ENCODE results near the gene AASDH. TPM values are rescaled to one million over a fixed set of nuclear protein-coding genes. Genes with fewer than 3 reads are reported as not detected.

Gene AASDH
- polyA plus RNA-seq, 1 of the 3 experiments (the other 2 are of a cell fraction) = 4.4 TPM

DNA sequence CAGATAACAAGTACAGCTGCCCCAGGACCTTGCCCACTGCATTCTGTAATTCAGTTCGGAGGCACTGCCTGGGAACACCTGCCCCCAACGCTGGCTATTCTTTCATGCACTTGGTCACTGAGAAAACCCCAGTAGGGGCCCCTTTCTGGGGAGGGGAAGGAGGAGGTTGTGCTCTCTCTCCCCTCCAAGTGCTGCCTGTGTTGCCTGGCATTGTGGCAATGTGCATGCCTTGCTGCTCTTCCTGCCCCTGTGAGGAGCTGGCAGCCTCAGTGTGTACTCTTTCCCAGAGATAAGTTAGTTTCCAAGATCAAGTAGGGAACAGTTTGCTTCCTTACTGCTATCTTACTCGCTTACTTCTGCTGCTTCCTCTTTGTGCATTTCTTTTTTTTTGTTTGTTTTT, 90.8 kb downstream of the AASDH start:
- Histone ChIP-seq H2AFZ (ENCODE audit: low read depth) (no peak overlapping the region), H3K79me2 (ENCODE audit: insufficient read depth) (no peaks in the 10 kb centered on the region), H4K20me1 (ENCODE audit: insufficient read depth) (no peaks in the 10 kb centered on the region), H3K4me1 (ENCODE audit: control insufficient read depth in 1 of 2, insufficient read depth in 2 of 2, low read depth in 1 of 2, low read length in 1 of 2) (no peaks in the 10 kb centered on the region; a peak in 2 of 4 replicates), H3K36me3 (replicated peaks in 1 of 2; ENCODE audit: control insufficient read depth in 1 of 2, insufficient read depth in 2 of 2, low read length in 1 of 2) (no peaks in the 10 kb centered on the region), H3K27ac (ENCODE audit: low read depth in 2 of 2, low read length in 1 of 2) (no peak overlapping the region), H3F3A (replicated peaks; ENCODE audit: insufficient read depth) (peaks cover 7% of the 10 kb centered on the region), H3K9me2 (no peaks in the 10 kb centered on the region), H3K9ac (no peak overlapping the region), H3K4me2 (no peak overlapping the region), H3K4me3 (ENCODE audit: low read depth in 2 of 2, low read length in 1 of 2) (no peak overlapping the region), H3K9me3 (no peaks in the 10 kb centered on the region), H3K27me3 (ENCODE audit: insufficient read depth) (no peaks in the 10 kb centered on the region)
- ChIA-PET POLR2A (no interaction called here), CTCF (interaction anchor here (0.7 to 5.9 kb wide), 2 partner anchors 245 to 348 kb away, joined by 3 to 61 read pairs; partner anchors contain the start of gene CEP135)
- WGBS (ENCODE audit: low lambda C conversion rate) = 84% methylated on average over 3 of the region's 3 CpGs
- TF ChIP-seq GATA2 (CRISPR knock-in tag; IDR thresholded peaks at IDR 0.05) (no peak), TAF1 (IDR thresholded peaks at IDR 0.05; ENCODE audit: borderline replicate concordance, low read depth, low read length) (no peak), GABPA (IDR thresholded peaks at IDR 0.05; ENCODE audit: low read depth) (no peak), RAD21 (IDR thresholded peaks at IDR 0.05; ENCODE audit: low read length) (no peak), FOXJ3 (CRISPR knock-in tag; IDR thresholded peaks at IDR 0.05) (no peak), MXI1 (IDR thresholded peaks at IDR 0.05; ENCODE audit: low read depth, low read length) (no peak), POLR2AphosphoS5 (IDR thresholded peaks at IDR 0.05; ENCODE audit: low read depth, low read length) (no peak)
- TF ChIP-seq, protein P1, sequence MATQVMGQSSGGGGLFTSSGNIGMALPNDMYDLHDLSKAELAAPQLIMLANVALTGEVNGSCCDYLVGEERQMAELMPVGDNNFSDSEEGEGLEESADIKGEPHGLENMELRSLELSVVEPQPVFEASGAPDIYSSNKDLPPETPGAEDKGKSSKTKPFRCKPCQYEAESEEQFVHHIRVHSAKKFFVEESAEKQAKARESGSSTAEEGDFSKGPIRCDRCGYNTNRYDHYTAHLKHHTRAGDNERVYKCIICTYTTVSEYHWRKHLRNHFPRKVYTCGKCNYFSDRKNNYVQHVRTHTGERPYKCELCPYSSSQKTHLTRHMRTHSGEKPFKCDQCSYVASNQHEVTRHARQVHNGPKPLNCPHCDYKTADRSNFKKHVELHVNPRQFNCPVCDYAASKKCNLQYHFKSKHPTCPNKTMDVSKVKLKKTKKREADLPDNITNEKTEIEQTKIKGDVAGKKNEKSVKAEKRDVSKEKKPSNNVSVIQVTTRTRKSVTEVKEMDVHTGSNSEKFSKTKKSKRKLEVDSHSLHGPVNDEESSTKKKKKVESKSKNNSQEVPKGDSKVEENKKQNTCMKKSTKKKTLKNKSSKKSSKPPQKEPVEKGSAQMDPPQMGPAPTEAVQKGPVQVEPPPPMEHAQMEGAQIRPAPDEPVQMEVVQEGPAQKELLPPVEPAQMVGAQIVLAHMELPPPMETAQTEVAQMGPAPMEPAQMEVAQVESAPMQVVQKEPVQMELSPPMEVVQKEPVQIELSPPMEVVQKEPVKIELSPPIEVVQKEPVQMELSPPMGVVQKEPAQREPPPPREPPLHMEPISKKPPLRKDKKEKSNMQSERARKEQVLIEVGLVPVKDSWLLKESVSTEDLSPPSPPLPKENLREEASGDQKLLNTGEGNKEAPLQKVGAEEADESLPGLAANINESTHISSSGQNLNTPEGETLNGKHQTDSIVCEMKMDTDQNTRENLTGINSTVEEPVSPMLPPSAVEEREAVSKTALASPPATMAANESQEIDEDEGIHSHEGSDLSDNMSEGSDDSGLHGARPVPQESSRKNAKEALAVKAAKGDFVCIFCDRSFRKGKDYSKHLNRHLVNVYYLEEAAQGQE (IDR thresholded peaks at IDR 0.05; ENCODE audit: low read depth, low read length) = no peak
- TF ChIP-seq, protein P2, sequence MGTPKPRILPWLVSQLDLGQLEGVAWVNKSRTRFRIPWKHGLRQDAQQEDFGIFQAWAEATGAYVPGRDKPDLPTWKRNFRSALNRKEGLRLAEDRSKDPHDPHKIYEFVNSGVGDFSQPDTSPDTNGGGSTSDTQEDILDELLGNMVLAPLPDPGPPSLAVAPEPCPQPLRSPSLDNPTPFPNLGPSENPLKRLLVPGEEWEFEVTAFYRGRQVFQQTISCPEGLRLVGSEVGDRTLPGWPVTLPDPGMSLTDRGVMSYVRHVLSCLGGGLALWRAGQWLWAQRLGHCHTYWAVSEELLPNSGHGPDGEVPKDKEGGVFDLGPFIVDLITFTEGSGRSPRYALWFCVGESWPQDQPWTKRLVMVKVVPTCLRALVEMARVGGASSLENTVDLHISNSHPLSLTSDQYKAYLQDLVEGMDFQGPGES (IDR thresholded peaks at IDR 0.05; ENCODE audit: low read depth, low read length) = no peak
- TF ChIP-seq, protein P3, sequence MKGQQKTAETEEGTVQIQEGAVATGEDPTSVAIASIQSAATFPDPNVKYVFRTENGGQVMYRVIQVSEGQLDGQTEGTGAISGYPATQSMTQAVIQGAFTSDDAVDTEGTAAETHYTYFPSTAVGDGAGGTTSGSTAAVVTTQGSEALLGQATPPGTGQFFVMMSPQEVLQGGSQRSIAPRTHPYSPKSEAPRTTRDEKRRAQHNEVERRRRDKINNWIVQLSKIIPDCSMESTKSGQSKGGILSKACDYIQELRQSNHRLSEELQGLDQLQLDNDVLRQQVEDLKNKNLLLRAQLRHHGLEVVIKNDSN (IDR thresholded peaks at IDR 0.05; ENCODE audit: borderline replicate concordance, low read depth) = no peak
- DNase-seq = no peak

DNA sequence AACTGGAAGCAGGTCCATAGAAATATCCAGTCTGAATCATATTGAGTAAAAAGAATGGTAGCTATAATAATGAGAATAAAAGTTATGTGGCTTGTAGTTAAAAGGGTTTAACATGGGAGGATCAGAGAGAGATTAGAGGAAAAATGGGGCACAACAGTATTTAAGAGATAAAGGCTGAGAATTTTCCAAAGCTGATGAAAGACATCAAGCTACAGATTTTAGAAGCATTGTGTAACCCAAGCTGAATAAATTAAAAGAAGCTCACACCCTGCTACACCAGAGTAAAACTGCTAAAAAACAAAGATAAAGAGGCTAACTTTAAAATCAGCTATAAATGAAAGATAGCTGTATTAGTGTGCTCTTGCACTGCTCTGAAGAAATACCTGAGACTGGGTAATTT, 94.2 kb downstream of the AASDH start:
- Histone ChIP-seq H3K4me3 (ENCODE audit: low read depth in 2 of 2, low read length in 1 of 2) (no peak overlapping the region), H3K4me1 (ENCODE audit: control insufficient read depth in 1 of 2, insufficient read depth in 2 of 2, low read depth in 1 of 2, low read length in 1 of 2) (peaks cover 0 to 4% of the 10 kb centered on the region in 2 experiments; a peak in 1 of 4 replicates), H3F3A (replicated peaks; ENCODE audit: insufficient read depth) (no peaks in the 10 kb centered on the region), H3K9ac (no peak overlapping the region), H3K9me3 (no peaks in the 10 kb centered on the region), H3K9me2 (no peaks in the 10 kb centered on the region), H3K4me2 (no peak overlapping the region), H3K79me2 (ENCODE audit: insufficient read depth) (no peaks in the 10 kb centered on the region), H3K27me3 (ENCODE audit: insufficient read depth) (no peaks in the 10 kb centered on the region), H4K20me1 (ENCODE audit: insufficient read depth) (no peaks in the 10 kb centered on the region), H2AFZ (ENCODE audit: low read depth) (no peak overlapping the region), H3K27ac (ENCODE audit: low read depth in 2 of 2, low read length in 1 of 2) (no peak overlapping the region), H3K36me3 (replicated peaks in 1 of 2; ENCODE audit: control insufficient read depth in 1 of 2, insufficient read depth in 2 of 2, low read length in 1 of 2) (no peaks in the 10 kb centered on the region)
- DNase-seq = no peak
- TF ChIP-seq, protein P4, sequence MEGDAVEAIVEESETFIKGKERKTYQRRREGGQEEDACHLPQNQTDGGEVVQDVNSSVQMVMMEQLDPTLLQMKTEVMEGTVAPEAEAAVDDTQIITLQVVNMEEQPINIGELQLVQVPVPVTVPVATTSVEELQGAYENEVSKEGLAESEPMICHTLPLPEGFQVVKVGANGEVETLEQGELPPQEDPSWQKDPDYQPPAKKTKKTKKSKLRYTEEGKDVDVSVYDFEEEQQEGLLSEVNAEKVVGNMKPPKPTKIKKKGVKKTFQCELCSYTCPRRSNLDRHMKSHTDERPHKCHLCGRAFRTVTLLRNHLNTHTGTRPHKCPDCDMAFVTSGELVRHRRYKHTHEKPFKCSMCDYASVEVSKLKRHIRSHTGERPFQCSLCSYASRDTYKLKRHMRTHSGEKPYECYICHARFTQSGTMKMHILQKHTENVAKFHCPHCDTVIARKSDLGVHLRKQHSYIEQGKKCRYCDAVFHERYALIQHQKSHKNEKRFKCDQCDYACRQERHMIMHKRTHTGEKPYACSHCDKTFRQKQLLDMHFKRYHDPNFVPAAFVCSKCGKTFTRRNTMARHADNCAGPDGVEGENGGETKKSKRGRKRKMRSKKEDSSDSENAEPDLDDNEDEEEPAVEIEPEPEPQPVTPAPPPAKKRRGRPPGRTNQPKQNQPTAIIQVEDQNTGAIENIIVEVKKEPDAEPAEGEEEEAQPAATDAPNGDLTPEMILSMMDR (IDR thresholded peaks at IDR 0.05) = no peak
- TF ChIP-seq GABPA (IDR thresholded peaks at IDR 0.05; ENCODE audit: low read depth) = no peak
- no peak for TF ChIP-seq FOXJ3 (CRISPR knock-in tag; IDR thresholded peaks at IDR 0.05)
- no peak for TF ChIP-seq GATA2 (CRISPR knock-in tag; IDR thresholded peaks at IDR 0.05)
- no peak for TF ChIP-seq POLR2AphosphoS5 (IDR thresholded peaks at IDR 0.05; ENCODE audit: low read depth, low read length)
- no peak for TF ChIP-seq RCOR1 (IDR thresholded peaks at IDR 0.05; ENCODE audit: low read length)
- no peak for TF ChIP-seq TEAD4 (IDR thresholded peaks at IDR 0.05; ENCODE audit: borderline replicate concordance, insufficient read depth)
- TF ChIP-seq MEF2A (IDR thresholded peaks at IDR 0.05; ENCODE audit: borderline replicate concordance, low read depth) = no peak
- TF ChIP-seq, protein P5, sequence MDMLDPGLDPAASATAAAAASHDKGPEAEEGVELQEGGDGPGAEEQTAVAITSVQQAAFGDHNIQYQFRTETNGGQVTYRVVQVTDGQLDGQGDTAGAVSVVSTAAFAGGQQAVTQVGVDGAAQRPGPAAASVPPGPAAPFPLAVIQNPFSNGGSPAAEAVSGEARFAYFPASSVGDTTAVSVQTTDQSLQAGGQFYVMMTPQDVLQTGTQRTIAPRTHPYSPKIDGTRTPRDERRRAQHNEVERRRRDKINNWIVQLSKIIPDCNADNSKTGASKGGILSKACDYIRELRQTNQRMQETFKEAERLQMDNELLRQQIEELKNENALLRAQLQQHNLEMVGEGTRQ (IDR thresholded peaks at IDR 0.05; ENCODE audit: borderline replicate concordance, low read depth, low read length) = no peak
- no peak for TF ChIP-seq SMC3 (IDR thresholded peaks at IDR 0.05; ENCODE audit: low read depth, low read length)
- no peak for TF ChIP-seq EZH2phosphoT487 (IDR thresholded peaks at IDR 0.05; ENCODE audit: borderline replicate concordance, low read depth)
- no peak for TF ChIP-seq JUND (IDR thresholded peaks at IDR 0.05)
- TF ChIP-seq FOSL2 (IDR thresholded peaks at IDR 0.05; ENCODE audit: borderline replicate concordance, low read depth) = no peak
- POLR2A ChIA-PET = no interaction called here
- CTCF ChIA-PET = interaction anchor here (0.7 kb wide), 1 partner anchor 8 kb away, joined by 3 read pairs; no protein-coding TSS in a partner anchor
